D721Med (cell line): ENCODE results near the gene FBN3.
"Not testable (repeated sequence)": the region's sequence is repeated elsewhere in the genome, so short reads cannot be mapped to it uniquely, and the experiment has no call there.

Experiments
- DNase-seq: peaks from one replicate; pipeline ENCODE4 v3.0.0; 2011; ENCODE audit warnings: low spot score; ENCODE audit not compliant: insufficient read length
- FAIRE-seq: peaks from 2 replicates; lab custom pipeline; 2011; peaks lifted over from hg19 to GRCh38; lab: Jason Lieb, UNC
- CTCF ChIP-seq: IDR thresholded peaks from 2 replicates; pipeline ENCODE4 v1.5.1; 2012; ENCODE audit warnings: mild to moderate bottlenecking, control low read depth; ENCODE audit not compliant: insufficient read depth; ENCODE audit errors: missing control alignments

FBN3 gene

GRCh38 chr19:8110931-8111330, 38.5 kb downstream of the FBN3 start:
- DNase-seq: no peak
- no peak for FAIRE-seq
- TF ChIP-seq CTCF: no peak

- FAIRE-seq (no peak), DNase-seq (no peak)
- no peak for TF ChIP-seq CTCF
These were observed 39.3 kb downstream of the FBN3 start for GRCh38 chr19:8109890-8110662.

- FAIRE-seq (no peak), DNase-seq (no peak)
- no peak for TF ChIP-seq CTCF
These were observed 39.9 kb downstream of the FBN3 start for GRCh38 chr19:8109455-8109854.

GRCh38 chr19:8108560-8109445, 40.6 kb downstream of the FBN3 start:
- no peak for TF ChIP-seq CTCF
- DNase-seq (no peak), FAIRE-seq (no peak)

- DNase-seq: no peak
- no peak for TF ChIP-seq CTCF
- FAIRE-seq: no peak
These were observed 42.0 kb downstream of the FBN3 start for GRCh38 chr19:8107301-8107903.

GRCh38 chr19:8105471-8105870, 43.9 kb downstream of the FBN3 start:
- DNase-seq (no peak), FAIRE-seq (no peak)
- no peak for TF ChIP-seq CTCF

GRCh38 chr19:8101910-8102309, 47.5 kb downstream of the FBN3 start:
- FAIRE-seq, DNase-seq: not testable (repeated sequence)
